HG02970 (cell line): ENCODE data around the gene OPTN.
"Not testable (repeated sequence)": the region's sequence is repeated elsewhere in the genome, so short reads cannot be mapped to it uniquely, and the experiment has no call there.

Source experiments
- ATAC-seq: cut with Tn5 transposase; IDR thresholded peaks from one replicate; pipeline ENCODE4 v1.9.1; 2021; ENCODE audit warnings: mild to moderate bottlenecking, moderate library complexity, moderate number of reproducible peaks; ENCODE audit not compliant: unreplicated experiment, low FRiP score

OPTN gene

GRCh38 chr10:13099666-13100348 lies at the start of gene OPTN:
TSS of gene OPTN (plus strand) at chr10:13100163. CDS start at chr10:13109123, 8,960 bp downstream.
- ATAC-seq = peak; percentile 69

DNA sequence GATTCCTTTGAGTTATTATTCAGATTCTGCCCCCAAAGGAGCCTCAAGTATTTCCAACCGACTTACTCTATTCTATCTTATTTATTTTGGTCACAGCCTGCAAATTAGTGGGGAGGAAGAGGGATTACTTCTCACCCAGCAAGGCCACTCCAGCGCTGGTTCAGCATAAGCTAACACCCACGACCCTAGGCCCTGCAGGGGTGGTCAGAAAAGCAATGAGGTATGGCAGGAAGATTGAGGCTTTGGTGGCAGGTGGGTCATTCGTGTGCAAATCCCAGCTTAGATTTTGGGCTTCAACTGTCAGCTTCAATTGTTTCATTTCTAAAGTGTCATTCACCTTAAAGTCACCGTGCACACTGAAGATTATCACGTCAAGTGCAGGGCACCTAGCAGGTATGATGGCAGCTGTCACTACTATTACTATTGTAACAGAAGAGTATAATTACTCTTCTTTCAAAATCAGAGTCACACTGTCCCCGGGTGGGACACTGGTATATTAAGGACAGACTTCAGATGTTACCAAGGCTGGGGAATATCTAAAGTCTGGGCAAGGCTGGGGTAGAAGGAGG lies 48.8 kb upstream of the OPTN start:
- ATAC-seq = no peak

DNA sequence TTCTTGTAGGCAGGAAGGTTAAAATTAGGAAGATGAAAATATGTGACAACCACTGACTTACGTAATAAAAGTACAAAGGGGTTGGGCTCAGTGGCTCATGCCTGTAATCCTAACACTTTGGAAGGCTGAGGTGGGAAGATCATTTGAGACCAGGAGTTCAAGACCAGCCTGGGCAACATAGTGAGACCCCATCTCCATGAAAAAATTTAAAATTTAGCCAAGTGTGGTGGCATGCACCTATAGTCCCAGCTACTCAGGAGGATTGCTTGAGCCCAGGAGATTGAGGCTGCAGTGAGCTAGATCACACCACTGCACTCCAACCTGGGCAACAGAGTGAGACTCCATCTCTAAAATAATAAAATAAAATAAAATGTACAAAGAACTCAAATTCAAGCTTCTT lies 46.8 kb upstream of the OPTN start:
- ATAC-seq = not testable (repeated sequence)

DNA sequence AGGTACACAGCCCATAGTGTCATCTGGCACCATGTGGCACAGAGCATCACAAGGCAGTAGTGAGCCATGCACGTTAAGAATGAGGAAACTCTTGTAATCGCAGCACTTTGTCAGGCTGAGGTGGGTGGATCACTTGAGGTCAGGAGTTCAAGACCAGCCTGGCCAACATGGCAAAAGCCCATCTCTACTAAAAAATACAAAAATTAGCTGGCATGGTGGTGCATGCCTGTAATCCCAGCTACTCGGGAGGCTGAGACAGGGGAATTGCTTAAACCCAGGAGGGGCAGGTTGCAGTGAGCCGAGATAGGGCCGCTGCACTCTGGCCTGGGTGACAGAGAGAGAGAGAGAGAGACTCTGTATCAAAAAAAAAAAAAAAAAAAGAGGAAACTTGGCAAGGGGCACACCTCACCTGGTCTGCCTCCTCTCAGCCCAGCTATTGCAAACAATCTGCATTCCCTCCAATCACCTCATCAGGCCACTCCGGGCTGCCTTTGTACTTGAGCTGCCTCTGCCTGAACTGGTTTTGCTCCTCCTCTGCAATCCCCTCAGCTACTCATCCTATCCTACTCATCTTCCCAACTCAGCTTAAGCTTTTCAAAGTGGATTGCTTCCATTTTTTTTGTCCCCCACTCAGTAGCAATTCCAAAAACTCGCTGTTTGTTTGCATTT lies 46.0 kb upstream of the OPTN start:
- no peak for ATAC-seq

- no peak for ATAC-seq
Measured at GRCh38 chr10:13054844-13055243, 45.1 kb upstream of the OPTN start.

DNA sequence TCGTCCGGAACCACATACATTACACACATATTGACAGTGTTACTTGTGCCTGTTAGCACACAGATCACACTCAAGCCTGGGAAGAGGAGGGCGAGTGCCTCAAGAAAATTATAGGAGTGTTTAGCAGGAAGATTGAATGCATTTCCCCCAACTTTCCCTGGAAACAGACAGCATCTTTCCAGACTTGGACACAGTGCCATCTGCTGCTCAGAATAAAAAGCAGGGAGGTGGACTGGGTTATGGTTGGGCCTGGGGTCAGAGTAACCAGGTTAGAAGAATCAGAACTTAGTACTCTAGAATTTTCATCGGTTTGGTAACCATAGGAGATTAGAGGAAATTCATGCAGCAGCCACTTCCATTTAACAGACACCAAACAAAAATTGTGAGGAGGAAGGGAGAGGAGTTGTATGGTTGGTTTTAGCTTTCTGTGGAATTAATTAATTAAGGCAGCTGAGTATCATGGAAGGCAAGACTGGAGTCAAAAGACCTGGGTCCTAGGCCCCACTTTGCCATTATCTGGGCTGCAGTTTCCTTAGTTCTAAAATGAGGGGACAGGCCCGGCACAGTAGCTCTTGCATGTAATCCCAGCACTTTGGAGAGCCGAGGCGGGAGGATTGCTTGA lies 43.4 kb upstream of the OPTN start:
- ATAC-seq = no peak

GRCh38 chr10:13062803-13063202 lies 37.2 kb upstream of the OPTN start:
- ATAC-seq = no peak

DNA sequence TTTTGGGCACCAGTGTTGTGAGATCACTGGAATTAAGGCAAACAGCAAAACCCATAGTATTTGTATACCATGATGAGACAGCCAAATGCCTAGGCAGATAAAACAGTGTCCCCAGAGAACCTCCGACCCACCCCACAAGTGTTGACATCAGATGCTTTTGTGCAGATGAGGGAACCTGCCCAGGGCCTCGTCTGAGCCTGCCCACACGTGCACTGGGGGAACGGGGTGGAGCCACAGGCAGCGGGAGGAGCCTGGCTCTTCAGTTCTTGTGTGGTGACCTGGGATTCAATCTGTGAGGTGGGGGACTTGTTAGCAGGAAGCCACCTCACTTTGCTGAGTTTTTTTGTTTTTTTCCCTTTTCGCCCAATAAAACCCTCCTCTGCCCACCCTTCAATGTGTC lies 33.4 kb upstream of the OPTN start:
- ATAC-seq = no peak

GRCh38 chr10:13067431-13067830 lies 32.5 kb upstream of the OPTN start:
- no peak for ATAC-seq

GRCh38 chr10:13068071-13068470 lies 31.9 kb upstream of the OPTN start:
- ATAC-seq = no peak

DNA sequence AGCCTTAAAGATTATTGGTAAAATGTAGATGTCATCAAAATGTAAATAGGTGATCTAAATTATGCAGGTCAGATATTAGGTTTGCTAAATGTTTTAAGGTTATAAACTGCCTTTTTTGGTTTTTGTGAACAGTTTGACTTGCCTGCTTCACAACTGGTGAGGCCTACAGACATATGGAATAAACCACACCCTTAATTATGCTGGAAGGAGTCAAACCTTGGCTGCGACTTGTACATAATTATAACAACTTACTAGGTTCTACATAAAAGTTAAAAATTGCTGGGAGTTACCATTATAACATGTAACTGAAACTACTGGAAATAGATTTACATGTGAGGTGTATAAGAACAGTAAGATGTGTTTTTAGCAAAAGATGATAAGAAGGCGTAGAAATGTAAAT lies 31.5 kb upstream of the OPTN start:
- no peak for ATAC-seq

DNA sequence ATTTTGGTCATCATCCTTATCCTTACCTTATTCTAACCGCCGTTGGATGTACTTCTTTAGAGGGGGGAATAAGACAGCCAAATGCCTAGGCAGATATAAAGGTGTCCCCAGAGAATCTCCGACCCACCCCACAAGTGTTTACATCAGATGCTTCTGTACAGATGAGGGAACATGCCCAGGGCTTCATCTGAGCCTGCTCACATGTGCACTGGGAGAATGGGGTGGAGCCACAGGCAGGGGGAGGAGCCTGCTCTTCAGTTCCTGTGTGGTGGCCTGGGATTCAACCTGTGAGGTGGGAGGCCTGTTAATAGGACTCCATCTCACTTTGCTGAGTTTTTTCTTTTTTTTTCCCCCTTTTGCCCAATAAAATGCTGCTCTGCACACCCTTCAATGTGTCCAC lies 27.6 kb upstream of the OPTN start:
- ATAC-seq = no peak

- no peak for ATAC-seq
Measured at GRCh38 chr10:13074563-13075451, 25.2 kb upstream of the OPTN start.

DNA sequence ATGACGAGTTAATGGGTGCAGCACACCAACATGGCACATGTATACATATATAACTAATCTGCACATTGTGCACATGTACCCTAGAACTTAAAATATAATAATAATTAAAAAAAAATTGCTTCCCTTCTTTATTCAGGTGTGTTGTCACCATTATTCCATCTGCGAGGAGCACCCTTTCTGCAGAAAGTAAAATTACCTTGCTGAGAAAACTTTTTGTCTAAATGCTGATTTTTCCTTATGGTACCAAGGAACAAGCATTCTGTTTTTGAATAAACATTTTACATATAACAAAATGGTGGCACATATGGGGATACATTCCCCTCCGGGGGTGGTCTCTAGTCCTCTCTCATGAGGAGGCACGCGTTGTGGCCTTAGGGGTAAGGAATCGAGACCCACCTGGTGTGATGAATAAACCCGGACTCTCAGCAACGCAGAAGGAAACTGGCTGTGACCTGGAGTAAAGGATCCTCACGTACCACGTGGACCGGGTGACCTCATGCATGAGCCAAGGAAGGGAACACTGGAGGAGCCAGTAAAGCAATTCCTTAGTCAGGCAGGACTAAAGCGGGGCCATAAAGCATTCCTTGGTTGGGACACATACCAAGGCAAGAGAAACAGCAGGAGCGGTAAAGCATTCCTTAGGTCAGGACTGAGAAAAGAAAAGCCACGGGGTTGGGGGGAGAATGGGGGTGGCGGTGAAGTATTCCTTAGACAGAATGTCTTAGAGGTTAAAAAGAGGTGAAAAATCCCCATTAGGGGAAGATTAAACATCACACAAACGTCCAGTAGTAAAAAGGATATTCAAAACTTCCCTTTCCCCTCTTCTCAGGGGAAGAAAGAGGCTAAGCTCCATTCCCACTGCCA lies 20.8 kb upstream of the OPTN start:
- no peak for ATAC-seq

GRCh38 chr10:13079776-13080050 lies 20.2 kb upstream of the OPTN start:
- ATAC-seq = no peak

GRCh38 chr10:13080643-13081042 lies 19.3 kb upstream of the OPTN start:
- ATAC-seq = no peak

- not testable (repeated sequence) for ATAC-seq
Measured at GRCh38 chr10:13083700-13084099, 16.3 kb upstream of the OPTN start.

GRCh38 chr10:13086056-13086455 lies 13.9 kb upstream of the OPTN start:
- no peak for ATAC-seq

DNA sequence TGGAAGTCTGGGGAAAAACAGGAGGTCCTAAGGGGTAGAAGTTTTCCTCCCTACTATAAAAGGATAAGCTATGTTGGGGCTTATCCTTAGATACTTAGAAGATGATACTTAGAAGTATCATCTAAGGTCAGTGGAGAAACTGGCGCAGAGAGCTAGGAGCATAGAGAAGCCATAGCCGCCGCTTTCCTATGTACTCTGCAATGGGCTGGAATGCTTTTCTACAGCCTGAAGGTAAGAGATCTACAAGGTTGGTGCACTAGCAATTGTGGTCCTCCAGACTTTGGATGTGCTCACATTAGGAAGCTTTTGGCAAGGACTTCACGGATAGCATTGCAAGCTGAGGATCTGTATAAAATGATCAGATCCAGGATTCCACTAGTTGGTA lies 12.4 kb upstream of the OPTN start:
- ATAC-seq = no peak
